Glomerular visceral epithelial cell (primary cell): ENCODE measurements around the gene GTF2IRD2.
"Not testable (repeated sequence)": the region's sequence is repeated elsewhere in the genome, so short reads cannot be mapped to it uniquely, and the experiment has no call there.

Experiments used
- DNase-seq: peaks from one replicate; pipeline ENCODE4 v3.0.0-alpha.2; 2016; ENCODE audit errors: extremely low spot score

GTF2IRD2 gene

GRCh38 chr7:74850833-74851721 is at the start of gene GTF2IRD2:
GTF2IRD2 (minus strand) TSS chr7:74851605; CDS start chr7:74836378, 15,227 bp downstream.
- peak; percentile 16 for DNase-seq

- peak; percentile 81 for DNase-seq
These were observed 39.0 kb upstream of the GTF2IRD2 start for GRCh38 chr7:74890158-74891123.

- DNase-seq, result not testable (repeated sequence)
These were observed 38.2 kb upstream of the GTF2IRD2 start for GRCh38 chr7:74889518-74890129.

GRCh38 chr7:74885295-74885694 is 33.9 kb upstream of the GTF2IRD2 start:
- DNase-seq, result not testable (repeated sequence)

- DNase-seq, result not testable (repeated sequence)
These were observed 30.7 kb upstream of the GTF2IRD2 start for GRCh38 chr7:74882110-74882509.

GRCh38 chr7:74874748-74875512 is 23.5 kb upstream of the GTF2IRD2 start:
- not testable (repeated sequence) for DNase-seq

- not testable (repeated sequence) for DNase-seq
These were observed 22.8 kb upstream of the GTF2IRD2 start for GRCh38 chr7:74874104-74874747.

GRCh38 chr7:74872542-74872941 is 21.1 kb upstream of the GTF2IRD2 start:
- not testable (repeated sequence) for DNase-seq

GRCh38 chr7:74865777-74866176 is 14.4 kb upstream of the GTF2IRD2 start:
- DNase-seq, result not testable (repeated sequence)

- not testable (repeated sequence) for DNase-seq
These were observed 1.6 kb downstream of the GTF2IRD2 start for GRCh38 chr7:74849853-74850252.

GRCh38 chr7:74830411-74830810 is 21.0 kb downstream of the GTF2IRD2 start:
- DNase-seq, result not testable (repeated sequence)

GRCh38 chr7:74829959-74830358 is 21.4 kb downstream of the GTF2IRD2 start:
- DNase-seq, result peak; percentile 1

GRCh38 chr7:74821259-74821658 is 30.1 kb downstream of the GTF2IRD2 start:
- not testable (repeated sequence) for DNase-seq

- not testable (repeated sequence) for DNase-seq
These were observed 31.1 kb downstream of the GTF2IRD2 start for GRCh38 chr7:74820146-74820805.

- DNase-seq, result not testable (repeated sequence)
These were observed 35.5 kb downstream of the GTF2IRD2 start for GRCh38 chr7:74815882-74816281.

- DNase-seq, result not testable (repeated sequence)
These were observed 52.8 kb downstream of the GTF2IRD2 start for GRCh38 chr7:74798644-74799043.

GRCh38 chr7:74797848-74798622 is 53.4 kb downstream of the GTF2IRD2 start:
- DNase-seq, result not testable (repeated sequence)

GRCh38 chr7:74789200-74789736 is 62.1 kb downstream of the GTF2IRD2 start:
- DNase-seq, result not testable (repeated sequence)
